ENCODE results near the gene RLN3.

The RLN3 gene

GRCh38 chr19:14053032-14053431 lies 25.1 kb downstream of the RLN3 start:
- in situ Hi-C loops (cut with MboI; ENCODE audit: low sequenced_read_pairs), result loop anchor here (25.0 kb wide), 1 partner anchor 441 kb away; no protein-coding TSS in a partner anchor

GRCh38 chr19:14053500-14053899 lies 25.6 kb downstream of the RLN3 start:
- in situ Hi-C loops (cut with MboI; ENCODE audit: low sequenced_read_pairs), result loop anchor here (25.0 kb wide), 1 partner anchor 441 kb away; no protein-coding TSS in a partner anchor

- in situ Hi-C loops (cut with MboI; ENCODE audit: low sequenced_read_pairs), result loop anchor here (25.0 kb wide), 1 partner anchor 442 kb away; no protein-coding TSS in a partner anchor
Measured at GRCh38 chr19:14054099-14054498, 26.2 kb downstream of the RLN3 start.

GRCh38 chr19:14054721-14055120 lies 26.8 kb downstream of the RLN3 start:
- in situ Hi-C loops (cut with MboI; ENCODE audit: low sequenced_read_pairs), result loop anchor here (25.0 kb wide), 1 partner anchor 442 kb away; no protein-coding TSS in a partner anchor

- in situ Hi-C loops (cut with MboI; ENCODE audit: low sequenced_read_pairs), result loop anchor here (25.0 kb wide), 1 partner anchor 443 kb away; no protein-coding TSS in a partner anchor
Measured at GRCh38 chr19:14055396-14055795, 27.4 kb downstream of the RLN3 start.

- in situ Hi-C loops (cut with MboI; ENCODE audit: low sequenced_read_pairs), result loop anchor here (25.0 kb wide), 1 partner anchor 444 kb away; no protein-coding TSS in a partner anchor
Measured at GRCh38 chr19:14056069-14056666, 28.2 kb downstream of the RLN3 start.

- in situ Hi-C loops (cut with MboI; ENCODE audit: low sequenced_read_pairs), result loop anchor here (25.0 kb wide), 1 partner anchor 445 kb away; no protein-coding TSS in a partner anchor
Measured at GRCh38 chr19:14056741-14057356, 28.9 kb downstream of the RLN3 start.

- in situ Hi-C loops (cut with MboI; ENCODE audit: low sequenced_read_pairs), result loop anchor here (25.0 kb wide), 1 partner anchor 446 kb away; no protein-coding TSS in a partner anchor
Measured at GRCh38 chr19:14058182-14059092, 30.5 kb downstream of the RLN3 start.

GRCh38 chr19:14059093-14059480 lies 31.1 kb downstream of the RLN3 start:
- in situ Hi-C loops (cut with MboI; ENCODE audit: low sequenced_read_pairs), result loop anchor here (25.0 kb wide), 1 partner anchor 447 kb away; no protein-coding TSS in a partner anchor

GRCh38 chr19:14059652-14060155 lies 31.8 kb downstream of the RLN3 start:
- in situ Hi-C loops (cut with MboI; ENCODE audit: low sequenced_read_pairs), result loop anchor here (25.0 kb wide), 1 partner anchor 447 kb away; no protein-coding TSS in a partner anchor

- in situ Hi-C loops (cut with MboI; ENCODE audit: low sequenced_read_pairs), result loop anchor here (25.0 kb wide), 1 partner anchor 449 kb away; no protein-coding TSS in a partner anchor
Measured at GRCh38 chr19:14061081-14061749, 33.3 kb downstream of the RLN3 start.

- in situ Hi-C loops (cut with MboI; ENCODE audit: low sequenced_read_pairs), result loop anchor here (25.0 kb wide), 1 partner anchor 450 kb away; no protein-coding TSS in a partner anchor
Measured at GRCh38 chr19:14061751-14062557, 34.0 kb downstream of the RLN3 start, which contains the start of gene PALM3. Gene PALM3 (minus strand): TSS chr19:14062076. CDS start chr19:14061980, 96 bp downstream.

GRCh38 chr19:14062558-14062855 lies 34.6 kb downstream of the RLN3 start:
- in situ Hi-C loops (cut with MboI; ENCODE audit: low sequenced_read_pairs), result loop anchor here (25.0 kb wide), 1 partner anchor 450 kb away; no protein-coding TSS in a partner anchor

- in situ Hi-C loops (cut with MboI; ENCODE audit: low sequenced_read_pairs), result loop anchor here (25.0 kb wide), 1 partner anchor 451 kb away; no protein-coding TSS in a partner anchor
Measured at GRCh38 chr19:14063105-14063504, 35.2 kb downstream of the RLN3 start.

- in situ Hi-C loops (cut with MboI; ENCODE audit: low sequenced_read_pairs), result loop anchor here (25.0 kb wide), 1 partner anchor 454 kb away; no protein-coding TSS in a partner anchor
Measured at GRCh38 chr19:14066134-14066533, 38.2 kb downstream of the RLN3 start.

GRCh38 chr19:14070268-14071050 lies 42.5 kb downstream of the RLN3 start:
- in situ Hi-C loops (cut with MboI; ENCODE audit: low sequenced_read_pairs), result loop anchor here (5.0 to 25.0 kb wide), 2 partner anchors 188 to 458 kb away; no protein-coding TSS in a partner anchor

GRCh38 chr19:14072535-14073260 lies 44.8 kb downstream of the RLN3 start, which contains the start of gene MISP3:
Gene MISP3 (plus strand): TSS chr19:14072786. CDS start chr19:14073310, 524 bp downstream.
- in situ Hi-C loops (cut with MboI; ENCODE audit: low sequenced_read_pairs), result loop anchor here (5.0 to 25.0 kb wide), 2 partner anchors 190 to 460 kb away; no protein-coding TSS in a partner anchor
